ENCODE measurements around the gene PIP4K2C. TPM values are rescaled to one million over a fixed set of nuclear protein-coding genes. Genes with fewer than 3 reads are reported as not detected.
A peak's percentile ranks its signal among the peaks of the same experiment; 100 is the strongest.

PIP4K2C gene
- total RNA-seq, 4 donors from 2014 or later = 21.7 to 38.7 (median 33.1) TPM

DNA sequence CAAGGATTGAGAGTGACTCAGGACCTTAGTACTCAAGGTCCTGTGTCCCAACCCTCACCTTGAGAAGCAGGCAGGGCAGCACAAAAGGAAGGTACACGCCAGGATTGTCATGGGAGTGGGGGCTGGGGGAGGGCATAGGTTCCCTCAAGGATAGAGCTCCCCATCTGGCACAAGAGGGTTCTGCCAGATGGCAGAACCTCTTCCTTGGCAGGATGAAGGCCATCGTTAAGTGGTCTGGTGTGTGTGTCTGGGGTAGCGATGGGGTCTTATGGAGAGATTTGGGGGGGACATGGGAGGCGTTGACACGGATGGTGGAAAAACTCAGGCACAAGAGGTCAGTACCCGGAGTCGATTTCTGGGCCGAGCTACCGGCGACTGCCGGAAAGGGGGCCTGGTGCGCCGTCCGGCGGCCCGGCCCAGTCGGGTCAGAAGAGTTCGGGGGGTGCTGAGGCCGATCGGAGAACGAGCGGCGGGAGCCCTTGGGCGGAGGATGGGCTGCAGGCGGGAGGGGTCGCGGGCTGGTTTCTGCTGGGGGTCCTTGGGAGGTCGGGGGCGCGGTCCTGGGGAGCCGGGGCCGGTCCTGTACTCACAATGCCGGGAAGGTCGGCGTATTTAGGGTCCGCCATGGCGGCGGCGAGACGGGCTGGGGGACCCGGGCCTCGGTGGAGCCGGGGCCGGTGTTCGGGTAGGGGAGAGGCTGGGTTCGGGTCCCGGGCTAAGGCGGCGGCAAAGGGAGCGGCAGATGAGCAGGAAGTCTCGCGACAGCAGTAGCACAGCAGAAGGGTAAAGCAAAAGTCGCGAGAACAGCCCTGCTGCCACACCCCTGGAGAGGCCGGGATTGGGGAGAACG, 44.3 kb upstream of the PIP4K2C start, which contains the start of gene DCTN2:
TSS of gene DCTN2 (minus strand) at position 755 of the 850 bp plus-strand sequence. CDS start at position 626, 129 bp downstream.
- Histone ChIP-seq H3K27ac (peak within 1 kb of the TSS; percentile 92 to 95 (median 94)), H3K4me3 (peak within 1 kb of the TSS; percentile 87 to 99), H3K27me3 (peaks cover 28% of the 10 kb centered on the region), H3K9me3 (no peaks in the 10 kb centered on the region), H3K36me3 (peaks cover 0 to 12% of the 10 kb centered on the region in 2 donors), H3K4me1 (peaks cover 3 to 55% (median 15%) of the 10 kb centered on the region in 3 donors)
- peak; percentile 99 for ATAC-seq
- TF ChIP-seq POLR2AphosphoS5 (IDR thresholded peaks at IDR 0.05) (peak; percentile 32), EP300 (IDR thresholded peaks at IDR 0.05) (no peak), POLR2A (IDR thresholded peaks at IDR 0.05) (peak in 1 of 2 donors; percentile 30)
- TF ChIP-seq, protein P1, sequence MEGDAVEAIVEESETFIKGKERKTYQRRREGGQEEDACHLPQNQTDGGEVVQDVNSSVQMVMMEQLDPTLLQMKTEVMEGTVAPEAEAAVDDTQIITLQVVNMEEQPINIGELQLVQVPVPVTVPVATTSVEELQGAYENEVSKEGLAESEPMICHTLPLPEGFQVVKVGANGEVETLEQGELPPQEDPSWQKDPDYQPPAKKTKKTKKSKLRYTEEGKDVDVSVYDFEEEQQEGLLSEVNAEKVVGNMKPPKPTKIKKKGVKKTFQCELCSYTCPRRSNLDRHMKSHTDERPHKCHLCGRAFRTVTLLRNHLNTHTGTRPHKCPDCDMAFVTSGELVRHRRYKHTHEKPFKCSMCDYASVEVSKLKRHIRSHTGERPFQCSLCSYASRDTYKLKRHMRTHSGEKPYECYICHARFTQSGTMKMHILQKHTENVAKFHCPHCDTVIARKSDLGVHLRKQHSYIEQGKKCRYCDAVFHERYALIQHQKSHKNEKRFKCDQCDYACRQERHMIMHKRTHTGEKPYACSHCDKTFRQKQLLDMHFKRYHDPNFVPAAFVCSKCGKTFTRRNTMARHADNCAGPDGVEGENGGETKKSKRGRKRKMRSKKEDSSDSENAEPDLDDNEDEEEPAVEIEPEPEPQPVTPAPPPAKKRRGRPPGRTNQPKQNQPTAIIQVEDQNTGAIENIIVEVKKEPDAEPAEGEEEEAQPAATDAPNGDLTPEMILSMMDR (IDR thresholded peaks at IDR 0.05) = peak in 1 of 4 experiments; percentile 9
- WGBS, 2 donors (ENCODE audit: low coverage in 1 of 2) = 1 to 3% methylated on average over 10 to 26 of the region's 56 CpGs

DNA sequence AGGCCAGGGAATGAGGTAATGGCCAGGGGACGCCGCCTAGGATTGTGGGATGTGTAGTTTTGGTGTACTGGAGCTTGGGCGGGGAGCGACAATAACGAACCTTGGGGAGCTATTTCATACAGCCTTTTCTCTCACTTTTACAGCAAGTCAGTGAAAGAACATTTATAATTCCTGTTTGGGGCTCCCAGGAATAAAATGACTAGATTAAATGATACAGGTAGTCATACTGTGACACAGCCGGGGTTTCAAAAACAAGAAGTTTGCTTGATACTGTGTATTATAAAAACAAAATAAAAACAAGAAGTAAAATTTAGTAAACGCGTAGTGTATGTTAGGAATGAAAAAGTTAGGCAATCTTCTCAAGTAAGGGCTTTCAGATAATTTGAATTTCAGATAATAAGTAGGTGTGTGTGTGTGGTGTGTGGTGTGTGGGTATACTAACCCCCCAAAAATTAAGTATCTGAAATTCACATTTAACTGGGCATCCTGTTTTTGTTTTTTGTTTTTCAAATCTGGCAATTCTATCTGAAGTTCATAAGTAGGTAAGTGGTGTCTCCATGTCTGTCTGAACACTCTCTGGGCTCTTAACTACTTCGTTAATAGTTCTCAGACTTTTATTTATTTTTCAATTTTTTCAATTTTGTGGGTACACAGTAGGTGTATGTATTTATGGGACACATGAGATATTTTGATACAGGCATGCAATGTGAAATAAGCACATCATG, 43.5 kb upstream of the PIP4K2C start:
- no peak for TF ChIP-seq POLR2AphosphoS5 (IDR thresholded peaks at IDR 0.05)
- TF ChIP-seq POLR2A (IDR thresholded peaks at IDR 0.05) = no peak
- TF ChIP-seq, protein P1 (IDR thresholded peaks at IDR 0.05) = no peak
- TF ChIP-seq EP300 (IDR thresholded peaks at IDR 0.05) = no peak
- Histone ChIP-seq H3K36me3 (peaks cover 0 to 5% of the 10 kb centered on the region in 2 donors), H3K9me3 (no peaks in the 10 kb centered on the region), H3K27me3 (peaks cover 28% of the 10 kb centered on the region), H3K4me1 (peaks cover 3 to 55% (median 15%) of the 10 kb centered on the region in 3 donors), H3K4me3 (peak overlapping the region; percentile 87 to 99), H3K27ac (peak overlapping the region; percentile 92 to 95 (median 94))
- no peak for ATAC-seq
- 22 to 23% methylated on average over 8 to 9 of the region's 9 CpGs for WGBS, 2 donors (ENCODE audit: low coverage in 1 of 2)

DNA sequence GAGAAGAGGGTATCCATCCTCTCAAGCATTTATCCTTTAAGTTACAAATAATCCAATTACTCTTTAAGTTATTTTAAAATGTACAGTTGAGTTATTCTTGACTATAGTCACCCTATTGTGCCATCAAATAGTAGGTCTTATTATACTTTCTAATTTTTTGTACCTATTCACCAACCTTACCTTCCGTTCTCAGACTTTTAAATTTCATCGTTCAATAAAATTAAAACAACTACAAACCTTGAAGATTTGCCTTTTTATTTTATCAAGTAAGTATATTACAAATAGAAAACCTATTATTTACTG, 43.0 kb upstream of the PIP4K2C start:
- ATAC-seq = no peak
- Histone ChIP-seq H3K27me3 (peaks cover 28% of the 10 kb centered on the region), H3K9me3 (no peaks in the 10 kb centered on the region), H3K27ac (no peak overlapping the region), H3K36me3 (no peaks in the 10 kb centered on the region), H3K4me3 (no peak overlapping the region), H3K4me1 (peaks cover 3 to 54% (median 15%) of the 10 kb centered on the region in 3 donors)
- WGBS, 2 donors (ENCODE audit: low coverage in 1 of 2) = 76% methylated on average over 2 of the region's 2 CpGs; no CpG with 5 or more reads in 1 of the 2 donors
- TF ChIP-seq, protein P1 (IDR thresholded peaks at IDR 0.05) = no peak
- TF ChIP-seq POLR2AphosphoS5 (IDR thresholded peaks at IDR 0.05) = no peak
- no peak for TF ChIP-seq EP300 (IDR thresholded peaks at IDR 0.05)
- TF ChIP-seq POLR2A (IDR thresholded peaks at IDR 0.05) = no peak

DNA sequence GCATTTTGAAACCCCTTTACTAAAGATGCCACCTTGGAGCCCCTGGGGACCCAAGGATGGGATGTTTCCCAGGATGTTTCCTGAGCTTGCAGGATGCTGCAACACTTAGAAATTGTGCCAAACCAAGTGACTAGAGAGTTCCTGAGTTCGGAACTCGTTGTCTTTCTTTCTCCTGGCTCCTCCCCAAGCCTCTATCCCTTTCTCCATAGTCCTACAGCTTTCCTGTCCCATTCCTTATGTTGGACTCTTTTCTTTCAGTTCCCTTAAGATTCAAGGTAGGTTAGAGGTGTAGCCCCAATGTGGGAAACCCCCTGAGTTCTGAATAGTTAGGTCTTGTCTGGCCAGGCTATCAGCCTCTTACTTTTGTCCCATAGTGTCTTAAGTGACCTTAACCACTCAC, 42.5 kb upstream of the PIP4K2C start:
- Histone ChIP-seq H3K4me1 (peaks cover 3 to 49% (median 15%) of the 10 kb centered on the region in 3 donors), H3K27ac (no peak overlapping the region), H3K9me3 (no peaks in the 10 kb centered on the region), H3K36me3 (no peaks in the 10 kb centered on the region), H3K27me3 (peaks cover 28% of the 10 kb centered on the region), H3K4me3 (no peak overlapping the region)
- no peak for ATAC-seq
- WGBS, 2 donors (ENCODE audit: low coverage in 1 of 2) = 49 to 82% methylated on average over 2 of the region's 2 CpGs
- TF ChIP-seq EP300 (IDR thresholded peaks at IDR 0.05) = no peak
- TF ChIP-seq POLR2A (IDR thresholded peaks at IDR 0.05) = no peak
- TF ChIP-seq POLR2AphosphoS5 (IDR thresholded peaks at IDR 0.05) = no peak
- TF ChIP-seq, protein P1 (IDR thresholded peaks at IDR 0.05) = no peak
